Tibial artery (tissue), 4 donors: Measurements from ENCODE around the gene RAD54L.

ENCODE experiments used
- DNase-seq, 2 donors: peaks; one replicate each; pipeline ENCODE4 v3.0.0-alpha.2; 2019
- H3K27ac ChIP-seq, 2 donors: fragments of 200-600 bp; sonication (generic) in 1 of 2; 1 replicate in 1 of 2; 2 replicates in 1 of 2; pipeline ENCODE4 v1.5.1; 2018 to 2019; ENCODE audit warnings: mild to moderate bottlenecking in 1 of 2
- H3K27me3 ChIP-seq, 2 donors: fragments of 200-600 bp; sonication (generic) in 1 of 2; one replicate each; pipeline versions ENCODE4 v1.5.1 to v1.6.0; 2016 to 2019
- H3K36me3 ChIP-seq, 3 donors: fragments of 200-600 bp; sonication (generic) in 2 of 3; one replicate each; pipeline ENCODE4 v1.5.1; 2016 to 2019; ENCODE audit warnings: mild to moderate bottlenecking in 2 of 3
- H3K4me1 ChIP-seq, 4 donors: fragments of 200-600 bp; sonication (generic) in 2 of 4; 1 replicate in 3 of 4; 2 replicates in 1 of 4; pipeline ENCODE4 v1.5.1; 2016 to 2019
- H3K4me3 ChIP-seq, 2 donors: fragments of 200-600 bp; sonication (generic) in 1 of 2; 1 replicate in 1 of 2; 2 replicates in 1 of 2; pipeline ENCODE4 v1.5.1; 2018 to 2019; ENCODE audit warnings: mild to moderate bottlenecking in 2 of 2
- H3K9me3 ChIP-seq, 3 donors: fragments of 200-600 bp; sonication (generic) in 1 of 3; one replicate each; pipeline ENCODE4 v1.5.1; 2016 to 2019
- intact Hi-C: fragments of 100-400 bp; cut with DNase I; formaldehyde crosslinking; loops from one replicate; pipeline ENCODE4 v1.15.0; 2023; ENCODE audit warnings: low total_unique reads
- TF ChIP-seq, protein P1 (sequence below), 2 experiments: fragments of 200-600 bp in 1 of 2; fragments of 450-650 bp in 1 of 2; IDR thresholded peaks; one replicate each; pipeline ENCODE4 v1.5.1; 2017 to 2019; ENCODE audit warnings: antibody characterized with exemption in 2 of 2, mild to moderate bottlenecking in 1 of 2, moderate library complexity in 1 of 2

The RAD54L gene

DNA sequence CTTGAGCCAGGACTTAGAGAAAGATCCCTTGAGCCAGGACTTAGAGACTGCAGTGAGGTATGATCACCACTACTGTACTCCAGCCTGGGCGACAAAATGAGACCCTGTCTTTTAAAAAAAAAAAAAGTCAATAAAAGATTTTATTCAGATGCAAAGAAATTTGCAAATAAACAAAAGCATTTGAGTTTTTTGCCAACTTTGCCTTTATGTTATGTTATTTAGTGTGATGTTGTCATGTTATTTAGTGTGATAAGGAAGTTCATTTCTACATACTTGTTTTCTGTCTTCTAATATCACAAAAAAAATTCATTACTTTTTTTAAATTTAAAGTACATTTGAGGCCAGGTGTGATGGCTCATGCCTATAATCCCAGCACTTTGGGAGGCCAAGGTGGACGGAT, 9.0 kb downstream of the RAD54L start:
- intact Hi-C loops, result no loop called here
- DNase-seq, result no peak

GRCh38 chr1:46262508-46262907, 14.9 kb downstream of the RAD54L start:
- DNase-seq, result no peak
- no peak overlapping the region for H3K27ac ChIP-seq
- TF ChIP-seq, protein P1, sequence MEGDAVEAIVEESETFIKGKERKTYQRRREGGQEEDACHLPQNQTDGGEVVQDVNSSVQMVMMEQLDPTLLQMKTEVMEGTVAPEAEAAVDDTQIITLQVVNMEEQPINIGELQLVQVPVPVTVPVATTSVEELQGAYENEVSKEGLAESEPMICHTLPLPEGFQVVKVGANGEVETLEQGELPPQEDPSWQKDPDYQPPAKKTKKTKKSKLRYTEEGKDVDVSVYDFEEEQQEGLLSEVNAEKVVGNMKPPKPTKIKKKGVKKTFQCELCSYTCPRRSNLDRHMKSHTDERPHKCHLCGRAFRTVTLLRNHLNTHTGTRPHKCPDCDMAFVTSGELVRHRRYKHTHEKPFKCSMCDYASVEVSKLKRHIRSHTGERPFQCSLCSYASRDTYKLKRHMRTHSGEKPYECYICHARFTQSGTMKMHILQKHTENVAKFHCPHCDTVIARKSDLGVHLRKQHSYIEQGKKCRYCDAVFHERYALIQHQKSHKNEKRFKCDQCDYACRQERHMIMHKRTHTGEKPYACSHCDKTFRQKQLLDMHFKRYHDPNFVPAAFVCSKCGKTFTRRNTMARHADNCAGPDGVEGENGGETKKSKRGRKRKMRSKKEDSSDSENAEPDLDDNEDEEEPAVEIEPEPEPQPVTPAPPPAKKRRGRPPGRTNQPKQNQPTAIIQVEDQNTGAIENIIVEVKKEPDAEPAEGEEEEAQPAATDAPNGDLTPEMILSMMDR (IDR thresholded peaks at IDR 0.05), result no peak

More for the DNA sequence above, 9.0 kb downstream of the RAD54L start:
- Histone ChIP-seq H3K27ac (no peak overlapping the region), H3K4me3 (no peak overlapping the region), H3K9me3 (no peaks in the 10 kb centered on the region), H3K36me3 (no peaks in the 10 kb centered on the region), H3K4me1 (no peaks in the 10 kb centered on the region), H3K27me3 (no peaks in the 10 kb centered on the region)
- TF ChIP-seq, protein P1 (IDR thresholded peaks at IDR 0.05), result no peak

GRCh38 chr1:46263146-46263545, 15.6 kb downstream of the RAD54L start:
- H3K36me3 ChIP-seq, result no peaks in the 10 kb centered on the region
- H3K4me1 ChIP-seq, result no peaks in the 10 kb centered on the region
- H3K27me3 ChIP-seq, result no peaks in the 10 kb centered on the region
- no peaks in the 10 kb centered on the region for H3K9me3 ChIP-seq
- TF ChIP-seq, protein P1 (IDR thresholded peaks at IDR 0.05), result no peak
- no peak overlapping the region for H3K27ac ChIP-seq
- intact Hi-C loops, result no loop called here
- no peak overlapping the region for H3K4me3 ChIP-seq
- DNase-seq, result no peak

More at GRCh38 chr1:46262508-46262907, 14.9 kb downstream of the RAD54L start:
- H3K27me3 ChIP-seq, result no peaks in the 10 kb centered on the region
- intact Hi-C loops, result no loop called here
- H3K4me1 ChIP-seq, result no peaks in the 10 kb centered on the region
- H3K9me3 ChIP-seq, result no peaks in the 10 kb centered on the region
- no peaks in the 10 kb centered on the region for H3K36me3 ChIP-seq
- no peak overlapping the region for H3K4me3 ChIP-seq

DNA sequence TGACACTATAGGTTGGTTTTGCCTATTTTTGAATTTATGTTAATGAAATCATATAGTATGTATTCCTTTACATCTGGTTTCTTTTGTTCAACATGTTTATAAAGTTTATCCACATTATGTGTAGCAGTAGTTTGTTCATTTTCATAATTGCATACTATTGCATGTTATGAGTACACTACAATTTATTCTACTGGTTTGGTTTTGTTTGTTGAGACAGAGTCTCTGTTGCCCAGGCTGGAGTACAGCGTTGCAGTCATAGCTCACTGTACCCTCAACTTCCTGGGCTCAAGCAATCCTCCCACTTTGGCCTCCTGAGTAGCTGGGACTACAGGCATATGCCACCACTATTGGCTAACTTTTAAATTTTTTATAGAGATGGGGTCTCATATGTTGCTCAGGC, 21.0 kb downstream of the RAD54L start:
- Histone ChIP-seq H3K4me1 (no peaks in the 10 kb centered on the region), H3K9me3 (no peaks in the 10 kb centered on the region), H3K27ac (no peak overlapping the region), H3K36me3 (no peaks in the 10 kb centered on the region), H3K27me3 (no peaks in the 10 kb centered on the region), H3K4me3 (no peak overlapping the region)
- intact Hi-C loops, result no loop called here
- no peak for DNase-seq
- TF ChIP-seq, protein P1 (IDR thresholded peaks at IDR 0.05), result no peak

GRCh38 chr1:46274225-46275029, 26.9 kb downstream of the RAD54L start:
- no peak for DNase-seq
- no peaks in the 10 kb centered on the region for H3K4me1 ChIP-seq
- intact Hi-C loops, result no loop called here
- no peak overlapping the region for H3K4me3 ChIP-seq
- TF ChIP-seq, protein P1 (IDR thresholded peaks at IDR 0.05), result no peak
- H3K27ac ChIP-seq, result no peak overlapping the region
- no peaks in the 10 kb centered on the region for H3K27me3 ChIP-seq
- H3K9me3 ChIP-seq, result no peaks in the 10 kb centered on the region
- peaks cover 0 to 21% (median 21%) of the 10 kb centered on the region in 3 donors for H3K36me3 ChIP-seq
